Kidney epithelial cell (primary cell): ENCODE results near the gene LRIG3. TPM values are rescaled to one million over a fixed set of nuclear protein-coding genes. Genes with fewer than 3 reads are reported as not detected.

Source experiments
- DNase-seq: peaks from one replicate; pipeline ENCODE4 v3.0.0-alpha.2; 2010; ENCODE audit warnings: low read depth
- H3K27me3 ChIP-seq: 2 replicates; pipeline ENCODE4 v1.6.0; 2011; ENCODE audit warnings: low read length; ENCODE audit not compliant: control insufficient read depth, insufficient read depth
- H3K36me3 ChIP-seq: 2 replicates; pipeline ENCODE4 v1.5.1; 2011; ENCODE audit warnings: low read length; ENCODE audit not compliant: control insufficient read depth, insufficient read depth
- H3K4me3 ChIP-seq: 2 replicates; pipeline ENCODE4 v1.5.1; 2011; ENCODE audit warnings: low read depth, mild to moderate bottlenecking, control low read depth, low read length
- total RNA-seq: library from RNA; depleted of rRNA; stranded (reverse); fragments of >200 nt; gene quantifications from 2 replicates; pipeline ENCODE4 v1.2.3, GENCODE V29; 2015
- TF ChIP-seq, protein P1 (sequence below): IDR thresholded peaks from 2 replicates; pipeline ENCODE4 v1.5.1; 2011; ENCODE audit warnings: mild to moderate bottlenecking, moderate library complexity, low read length, control low read depth, inconsistent platforms; ENCODE audit not compliant: insufficient read depth, poor library complexity, severe bottlenecking

LRIG3 gene
- total RNA-seq, 1 donor from 2014 or later = 57.9 TPM

DNA sequence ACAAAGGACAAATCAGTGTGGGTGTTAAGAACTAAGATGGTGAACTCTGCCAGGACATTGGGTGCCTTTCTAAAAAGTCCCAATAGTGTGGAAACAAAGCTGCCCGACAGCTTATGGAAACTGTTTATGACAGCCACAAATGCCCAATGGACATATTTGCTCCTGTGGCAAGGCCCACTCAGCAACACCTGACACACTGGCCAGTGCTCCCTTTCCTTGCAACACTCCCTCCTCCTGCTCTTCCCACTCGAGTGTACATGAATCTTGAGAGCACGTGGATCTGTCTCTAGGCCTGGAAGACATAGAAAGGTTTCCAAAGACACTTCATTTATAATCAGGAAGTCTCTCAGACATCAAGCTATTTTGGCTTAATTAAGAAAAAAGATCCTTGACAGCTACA, 14.2 kb upstream of the LRIG3 start:
- Histone ChIP-seq H3K36me3 (no peaks in the 10 kb centered on the region), H3K27me3 (no peaks in the 10 kb centered on the region), H3K4me3 (no peak overlapping the region)
- TF ChIP-seq, protein P1, sequence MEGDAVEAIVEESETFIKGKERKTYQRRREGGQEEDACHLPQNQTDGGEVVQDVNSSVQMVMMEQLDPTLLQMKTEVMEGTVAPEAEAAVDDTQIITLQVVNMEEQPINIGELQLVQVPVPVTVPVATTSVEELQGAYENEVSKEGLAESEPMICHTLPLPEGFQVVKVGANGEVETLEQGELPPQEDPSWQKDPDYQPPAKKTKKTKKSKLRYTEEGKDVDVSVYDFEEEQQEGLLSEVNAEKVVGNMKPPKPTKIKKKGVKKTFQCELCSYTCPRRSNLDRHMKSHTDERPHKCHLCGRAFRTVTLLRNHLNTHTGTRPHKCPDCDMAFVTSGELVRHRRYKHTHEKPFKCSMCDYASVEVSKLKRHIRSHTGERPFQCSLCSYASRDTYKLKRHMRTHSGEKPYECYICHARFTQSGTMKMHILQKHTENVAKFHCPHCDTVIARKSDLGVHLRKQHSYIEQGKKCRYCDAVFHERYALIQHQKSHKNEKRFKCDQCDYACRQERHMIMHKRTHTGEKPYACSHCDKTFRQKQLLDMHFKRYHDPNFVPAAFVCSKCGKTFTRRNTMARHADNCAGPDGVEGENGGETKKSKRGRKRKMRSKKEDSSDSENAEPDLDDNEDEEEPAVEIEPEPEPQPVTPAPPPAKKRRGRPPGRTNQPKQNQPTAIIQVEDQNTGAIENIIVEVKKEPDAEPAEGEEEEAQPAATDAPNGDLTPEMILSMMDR = no peak
- no peak for DNase-seq

DNA sequence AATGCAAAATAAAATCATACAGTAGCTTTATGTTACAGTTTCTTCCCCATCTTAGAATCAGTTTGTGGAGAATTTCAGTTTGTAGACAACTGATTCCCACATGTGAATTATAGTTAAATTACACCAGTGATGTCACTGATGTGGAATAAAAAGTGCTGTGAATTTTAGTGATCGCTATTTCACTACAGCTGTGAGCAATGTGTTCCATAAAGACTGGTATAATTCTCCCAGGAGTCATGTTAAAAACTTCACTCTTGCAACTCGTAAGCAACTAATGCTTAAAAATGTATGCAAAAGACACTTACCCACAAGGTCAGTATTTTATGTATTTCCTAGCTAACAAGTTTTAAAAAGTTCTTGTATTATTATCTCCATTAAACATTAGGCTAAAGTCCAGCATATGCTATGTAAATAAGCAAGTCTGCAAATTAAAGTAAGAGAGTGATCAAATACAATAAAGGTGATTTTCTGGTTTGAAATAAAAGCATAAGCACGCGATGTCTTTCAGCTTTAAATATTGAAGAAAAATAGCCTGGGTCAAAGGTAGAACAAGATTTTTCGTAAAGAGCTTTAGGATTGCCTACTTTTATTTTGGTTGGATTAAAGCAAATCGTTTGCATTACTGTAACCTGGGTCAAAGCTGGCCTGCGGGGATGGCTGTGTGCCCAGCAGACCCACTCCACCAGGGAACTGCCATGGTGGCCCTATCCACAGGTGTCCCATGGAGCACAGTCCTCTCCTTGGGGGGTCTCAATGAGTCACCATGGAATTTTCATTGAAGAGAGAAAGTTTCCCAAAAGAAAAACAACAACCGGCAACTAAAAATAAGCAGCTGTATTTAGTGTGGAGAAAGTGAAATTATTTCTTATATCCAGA, 12.7 kb upstream of the LRIG3 start:
- H3K27me3 ChIP-seq = no peaks in the 10 kb centered on the region
- no peaks in the 10 kb centered on the region for H3K36me3 ChIP-seq
- no peak overlapping the region for H3K4me3 ChIP-seq
- no peak for DNase-seq
- TF ChIP-seq, protein P1 = no peak

- Histone ChIP-seq H3K27me3 (no peaks in the 10 kb centered on the region), H3K36me3 (no peaks in the 10 kb centered on the region), H3K4me3 (no peak overlapping the region)
- TF ChIP-seq, protein P1 = no peak
- no peak for DNase-seq
Measured at GRCh38 chr12:58931518-58931917, 11.2 kb upstream of the LRIG3 start.

- Histone ChIP-seq H3K27me3 (no peaks in the 10 kb centered on the region), H3K36me3 (no peaks in the 10 kb centered on the region), H3K4me3 (no peak overlapping the region)
- TF ChIP-seq, protein P1 = no peak
- DNase-seq = no peak
Measured at GRCh38 chr12:58930770-58931324, 10.5 kb upstream of the LRIG3 start.

GRCh38 chr12:58927120-58927519, 6.8 kb upstream of the LRIG3 start:
- Histone ChIP-seq H3K4me3 (no peak overlapping the region), H3K36me3 (no peaks in the 10 kb centered on the region), H3K27me3 (no peaks in the 10 kb centered on the region)
- TF ChIP-seq, protein P1 = no peak
- DNase-seq = no peak

DNA sequence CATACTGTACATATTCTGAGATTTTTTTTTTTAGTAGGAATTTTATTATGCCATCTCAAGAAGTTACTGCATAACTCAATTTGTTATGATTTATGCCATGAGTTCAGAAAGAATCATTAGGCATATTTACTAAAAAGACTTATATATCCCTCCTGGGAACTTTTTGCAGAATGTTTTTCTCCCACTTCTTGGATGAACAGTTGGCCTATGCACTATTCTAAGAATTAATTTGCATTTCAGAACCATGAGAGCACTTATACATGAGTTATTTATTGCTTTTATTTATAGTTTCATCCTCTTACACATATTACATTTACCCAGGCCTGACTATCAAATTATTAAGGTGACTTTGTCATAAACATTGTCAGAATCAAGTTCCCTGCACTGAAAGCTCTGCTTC, 6.3 kb upstream of the LRIG3 start:
- Histone ChIP-seq H3K4me3 (no peak overlapping the region), H3K36me3 (no peaks in the 10 kb centered on the region), H3K27me3 (no peaks in the 10 kb centered on the region)
- TF ChIP-seq, protein P1 = no peak
- DNase-seq = no peak
